ENCODE results near the gene ZNF552.

DNA sequence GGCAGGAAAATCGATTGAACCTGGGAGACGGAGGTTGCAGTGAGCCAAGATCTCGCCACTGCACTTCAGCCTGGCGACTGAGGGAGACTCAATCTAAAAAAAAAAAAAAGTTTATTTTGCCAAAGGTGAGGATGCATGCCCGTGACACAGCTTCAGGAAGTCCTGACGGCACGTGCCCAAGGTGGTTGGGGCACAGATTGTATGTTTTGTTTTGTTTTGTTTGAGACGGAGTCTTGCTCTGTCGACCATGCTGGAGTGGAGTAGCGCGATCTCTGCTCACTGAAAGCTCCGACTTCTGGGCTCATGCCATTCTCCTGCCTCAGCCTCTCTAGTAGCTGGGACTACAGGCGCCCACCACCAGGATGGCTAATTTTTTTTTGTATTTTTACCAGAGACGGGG lies 3.3 kb upstream of the ZNF552 start:
- no peak for TF ChIP-seq CTCF (IDR thresholded peaks at IDR 0.05)
- no peak for TF ChIP-seq EZH2 (IDR thresholded peaks at IDR 0.05; ENCODE audit: borderline replicate concordance, insufficient read depth, low read depth, low read length, poor library complexity, severe bottlenecking)
